ENCODE measurements around the gene FAM120B. TPM values are rescaled to one million over a fixed set of nuclear protein-coding genes. Genes with fewer than 3 reads are reported as not detected.

FAM120B gene
- polyA plus RNA-seq, 1 donor from 2014 or later: 17.9 TPM

DNA sequence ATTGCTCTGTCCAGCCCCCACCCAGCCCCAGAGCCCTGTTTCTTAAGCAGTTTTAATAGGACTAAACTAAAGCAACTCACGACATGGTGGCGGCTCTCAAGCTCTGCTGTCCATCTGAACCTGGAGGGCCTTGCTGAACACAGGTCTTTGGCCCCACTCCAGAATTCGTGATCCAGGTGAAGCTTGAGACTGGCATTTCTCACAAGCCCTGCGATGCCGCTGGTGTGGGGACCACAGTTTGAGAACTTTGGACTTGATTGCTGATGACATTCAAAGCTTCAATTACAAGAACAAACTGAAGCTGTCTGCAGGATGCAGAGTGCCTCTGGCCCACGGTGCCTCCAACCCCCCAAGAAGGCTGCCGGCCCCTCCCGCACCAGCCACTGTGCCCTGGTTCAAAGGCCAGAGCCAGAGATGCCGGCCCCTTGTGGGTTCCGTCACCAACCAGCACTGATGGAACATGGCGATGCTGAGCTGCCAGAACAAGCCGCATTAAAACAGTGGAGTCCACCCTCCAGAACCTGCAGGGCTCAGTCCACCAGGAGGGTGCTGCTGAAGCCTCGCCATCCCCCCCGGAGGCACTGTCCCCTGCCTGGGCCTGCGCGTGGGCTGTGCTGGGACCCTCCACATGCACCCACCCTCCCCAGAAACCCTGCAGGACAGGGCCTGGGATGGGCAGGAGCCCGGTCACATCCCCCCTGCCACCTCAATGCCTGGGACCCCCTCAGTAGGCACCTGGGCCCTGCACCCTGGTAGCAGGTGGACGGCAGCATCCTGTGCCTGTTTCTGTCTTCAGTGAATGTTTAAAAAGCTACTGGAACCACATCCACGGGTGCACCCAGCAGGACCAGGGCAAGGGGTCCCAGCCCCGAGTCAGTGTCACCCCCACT lies 145.4 kb downstream of the FAM120B start:
- H3K9me2 ChIP-seq (ENCODE audit: insufficient read depth, low read length): no peaks in the 10 kb centered on the region
- no peaks in the 10 kb centered on the region for H3K79me2 ChIP-seq (replicated peaks; ENCODE audit: insufficient read depth, low read length)
- H3K4me2 ChIP-seq (ENCODE audit: low read length): no peak overlapping the region
- H3K27me3 ChIP-seq (ENCODE audit: insufficient read depth, low read depth, low read length): no peaks in the 10 kb centered on the region
- no peak overlapping the region for H3K4me3 ChIP-seq (ENCODE audit: low read length)
- no peaks in the 10 kb centered on the region for H3K36me3 ChIP-seq (ENCODE audit: insufficient read depth, low read length)
- TF ChIP-seq TAF1 (IDR thresholded peaks at IDR 0.05; ENCODE audit: low read depth) (no peak), MXI1 (conservative IDR thresholded peaks at IDR 0.05; ENCODE audit: poor library complexity, severe bottlenecking) (no peak), RAD21 (conservative IDR thresholded peaks at IDR 0.05) (no peak), EP300 (conservative IDR thresholded peaks at IDR 0.05; ENCODE audit: poor library complexity, severe bottlenecking) (no peak), POLR2AphosphoS5 (IDR thresholded peaks at IDR 0.05) (no peak), EZH2 (IDR thresholded peaks at IDR 0.05; ENCODE audit: borderline replicate concordance, insufficient read depth, low read length, poor library complexity, severe bottlenecking) (no peak), SMC3 (conservative IDR thresholded peaks at IDR 0.05; ENCODE audit: poor library complexity) (no peak)
- TF ChIP-seq, protein P1, sequence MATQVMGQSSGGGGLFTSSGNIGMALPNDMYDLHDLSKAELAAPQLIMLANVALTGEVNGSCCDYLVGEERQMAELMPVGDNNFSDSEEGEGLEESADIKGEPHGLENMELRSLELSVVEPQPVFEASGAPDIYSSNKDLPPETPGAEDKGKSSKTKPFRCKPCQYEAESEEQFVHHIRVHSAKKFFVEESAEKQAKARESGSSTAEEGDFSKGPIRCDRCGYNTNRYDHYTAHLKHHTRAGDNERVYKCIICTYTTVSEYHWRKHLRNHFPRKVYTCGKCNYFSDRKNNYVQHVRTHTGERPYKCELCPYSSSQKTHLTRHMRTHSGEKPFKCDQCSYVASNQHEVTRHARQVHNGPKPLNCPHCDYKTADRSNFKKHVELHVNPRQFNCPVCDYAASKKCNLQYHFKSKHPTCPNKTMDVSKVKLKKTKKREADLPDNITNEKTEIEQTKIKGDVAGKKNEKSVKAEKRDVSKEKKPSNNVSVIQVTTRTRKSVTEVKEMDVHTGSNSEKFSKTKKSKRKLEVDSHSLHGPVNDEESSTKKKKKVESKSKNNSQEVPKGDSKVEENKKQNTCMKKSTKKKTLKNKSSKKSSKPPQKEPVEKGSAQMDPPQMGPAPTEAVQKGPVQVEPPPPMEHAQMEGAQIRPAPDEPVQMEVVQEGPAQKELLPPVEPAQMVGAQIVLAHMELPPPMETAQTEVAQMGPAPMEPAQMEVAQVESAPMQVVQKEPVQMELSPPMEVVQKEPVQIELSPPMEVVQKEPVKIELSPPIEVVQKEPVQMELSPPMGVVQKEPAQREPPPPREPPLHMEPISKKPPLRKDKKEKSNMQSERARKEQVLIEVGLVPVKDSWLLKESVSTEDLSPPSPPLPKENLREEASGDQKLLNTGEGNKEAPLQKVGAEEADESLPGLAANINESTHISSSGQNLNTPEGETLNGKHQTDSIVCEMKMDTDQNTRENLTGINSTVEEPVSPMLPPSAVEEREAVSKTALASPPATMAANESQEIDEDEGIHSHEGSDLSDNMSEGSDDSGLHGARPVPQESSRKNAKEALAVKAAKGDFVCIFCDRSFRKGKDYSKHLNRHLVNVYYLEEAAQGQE (IDR thresholded peaks at IDR 0.05; ENCODE audit: borderline replicate concordance): no peak
- TF ChIP-seq, protein P2, sequence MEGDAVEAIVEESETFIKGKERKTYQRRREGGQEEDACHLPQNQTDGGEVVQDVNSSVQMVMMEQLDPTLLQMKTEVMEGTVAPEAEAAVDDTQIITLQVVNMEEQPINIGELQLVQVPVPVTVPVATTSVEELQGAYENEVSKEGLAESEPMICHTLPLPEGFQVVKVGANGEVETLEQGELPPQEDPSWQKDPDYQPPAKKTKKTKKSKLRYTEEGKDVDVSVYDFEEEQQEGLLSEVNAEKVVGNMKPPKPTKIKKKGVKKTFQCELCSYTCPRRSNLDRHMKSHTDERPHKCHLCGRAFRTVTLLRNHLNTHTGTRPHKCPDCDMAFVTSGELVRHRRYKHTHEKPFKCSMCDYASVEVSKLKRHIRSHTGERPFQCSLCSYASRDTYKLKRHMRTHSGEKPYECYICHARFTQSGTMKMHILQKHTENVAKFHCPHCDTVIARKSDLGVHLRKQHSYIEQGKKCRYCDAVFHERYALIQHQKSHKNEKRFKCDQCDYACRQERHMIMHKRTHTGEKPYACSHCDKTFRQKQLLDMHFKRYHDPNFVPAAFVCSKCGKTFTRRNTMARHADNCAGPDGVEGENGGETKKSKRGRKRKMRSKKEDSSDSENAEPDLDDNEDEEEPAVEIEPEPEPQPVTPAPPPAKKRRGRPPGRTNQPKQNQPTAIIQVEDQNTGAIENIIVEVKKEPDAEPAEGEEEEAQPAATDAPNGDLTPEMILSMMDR (IDR thresholded peaks at IDR 0.05; ENCODE audit: poor library complexity, severe bottlenecking): no peak
- H2AFZ ChIP-seq (ENCODE audit: low read depth, low read length): no peak overlapping the region
- no peaks in the 10 kb centered on the region for H3F3A ChIP-seq (ENCODE audit: insufficient read depth, low read length, poor library complexity, severe bottlenecking)
- H3K9ac ChIP-seq (ENCODE audit: low read length): no peak overlapping the region
- H3K9me3 ChIP-seq (ENCODE audit: low read length): no peaks in the 10 kb centered on the region
- H3K27ac ChIP-seq (ENCODE audit: low read length): no peak overlapping the region
- H4K20me1 ChIP-seq (ENCODE audit: insufficient read depth): no peaks in the 10 kb centered on the region

DNA sequence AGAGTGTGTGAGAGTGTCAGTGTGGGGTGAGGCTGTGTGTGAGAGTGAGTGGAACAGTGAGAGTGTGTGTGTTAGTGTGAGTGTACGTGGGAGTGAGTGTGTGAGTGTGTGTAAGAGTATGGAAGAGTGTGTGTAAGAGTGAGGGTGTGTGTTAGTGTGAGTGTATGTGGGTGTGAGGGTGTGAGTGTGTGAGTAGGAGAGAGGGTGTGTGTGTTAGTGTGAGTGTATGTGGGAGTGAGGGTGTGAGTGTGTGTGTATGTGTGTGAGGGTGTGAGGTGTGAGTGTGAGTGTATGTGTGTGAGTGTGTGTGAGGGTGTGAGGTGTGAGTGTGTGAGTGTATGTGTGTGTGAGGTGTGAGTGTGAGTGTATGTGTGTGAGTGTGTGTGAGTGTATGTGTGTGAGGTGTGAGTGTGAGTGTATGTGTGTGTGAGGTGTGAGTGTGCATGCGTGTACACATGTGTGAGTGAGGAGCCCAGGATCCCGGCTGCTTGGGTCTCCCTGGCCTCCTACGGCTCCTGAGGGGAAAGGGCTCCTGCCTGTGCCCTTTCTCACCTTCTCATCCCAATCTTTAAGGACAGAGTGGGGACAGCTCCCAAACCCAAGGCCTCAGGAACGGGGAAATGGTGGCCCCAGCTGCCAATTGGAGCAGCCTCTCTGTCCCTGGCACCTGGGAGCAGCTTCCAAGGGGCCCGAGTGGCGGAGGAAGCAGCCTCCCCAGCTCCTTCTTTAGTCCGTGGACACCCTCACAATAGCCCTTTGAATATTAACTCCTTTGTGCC lies 146.4 kb downstream of the FAM120B start:
- no peak overlapping the region for H3K27ac ChIP-seq (ENCODE audit: low read length)
- H3K4me3 ChIP-seq (ENCODE audit: low read length): no peak overlapping the region
- TF ChIP-seq EZH2 (IDR thresholded peaks at IDR 0.05; ENCODE audit: borderline replicate concordance, insufficient read depth, low read length, poor library complexity, severe bottlenecking): no peak
- no peaks in the 10 kb centered on the region for H3K36me3 ChIP-seq (ENCODE audit: insufficient read depth, low read length)
- no peak overlapping the region for H3K9ac ChIP-seq (ENCODE audit: low read length)
- no peaks in the 10 kb centered on the region for H3F3A ChIP-seq (ENCODE audit: insufficient read depth, low read length, poor library complexity, severe bottlenecking)
- H4K20me1 ChIP-seq (ENCODE audit: insufficient read depth): no peaks in the 10 kb centered on the region
- H3K4me2 ChIP-seq (ENCODE audit: low read length): no peak overlapping the region
- no peaks in the 10 kb centered on the region for H3K79me2 ChIP-seq (replicated peaks; ENCODE audit: insufficient read depth, low read length)
- H2AFZ ChIP-seq (ENCODE audit: low read depth, low read length): no peak overlapping the region
- H3K9me2 ChIP-seq (ENCODE audit: insufficient read depth, low read length): no peaks in the 10 kb centered on the region
- no peaks in the 10 kb centered on the region for H3K27me3 ChIP-seq (ENCODE audit: insufficient read depth, low read depth, low read length)
- H3K9me3 ChIP-seq (ENCODE audit: low read length): no peaks in the 10 kb centered on the region
